AG04450 (cell line): ENCODE results near the gene CPB2. TPM values are rescaled to one million over a fixed set of nuclear protein-coding genes. Genes with fewer than 3 reads are reported as not detected.

Experiments used
- CTCF ChIA-PET: fragments of 300-600, 350-600 bp; formaldehyde crosslinking; extraction: SDS; loops from one replicate; lab custom pipeline; 2022; ENCODE audit warnings: antibody characterized with exemption, inconsistent platforms; lab: Charles Lee
- POLR2A ChIA-PET: fragments of 350-600 bp; formaldehyde crosslinking; extraction: SDS; loops from one replicate; lab custom pipeline; 2021; ENCODE audit warnings: antibody characterized with exemption, inconsistent platforms; lab: Yijun Ruan, JAX
- DNase-seq: peaks from one replicate; pipeline ENCODE4 v3.0.0-alpha.2; 2011; ENCODE audit warnings: low read depth, low spot score
- H3K27ac ChIP-seq: one replicate; pipeline ENCODE4 v1.5.1; 2012; ENCODE audit warnings: low read depth, low read length, control low read depth
- H3K27me3 ChIP-seq: one replicate; pipeline ENCODE4 v1.6.0; 2012; ENCODE audit warnings: low read length; ENCODE audit not compliant: control insufficient read depth, insufficient read depth
- H3K4me3 ChIP-seq: 2 replicates; pipeline ENCODE4 v1.5.1; 2011; ENCODE audit warnings: mild to moderate bottlenecking, low read depth, low read length, control low read depth
- H3K9me3 ChIP-seq: 2 replicates; pipeline ENCODE4 v1.5.1; 2012; ENCODE audit warnings: low read length; ENCODE audit not compliant: control insufficient read depth, insufficient read depth
- polyA plus RNA-seq: library from polyadenylated mRNA; depleted of rRNA; stranded (reverse); fragments of >200 nt; gene quantifications from 2 replicates; pipeline ENCODE4 v1.2.3, GENCODE V29; 2011
- TF ChIP-seq, protein P1 (sequence below): IDR thresholded peaks from 2 replicates; pipeline ENCODE4 v1.5.1; 2011; ENCODE audit warnings: low read depth, low read length, control low read depth, inconsistent platforms

The CPB2 gene
- polyA plus RNA-seq, 1 experiment, result not detected

DNA sequence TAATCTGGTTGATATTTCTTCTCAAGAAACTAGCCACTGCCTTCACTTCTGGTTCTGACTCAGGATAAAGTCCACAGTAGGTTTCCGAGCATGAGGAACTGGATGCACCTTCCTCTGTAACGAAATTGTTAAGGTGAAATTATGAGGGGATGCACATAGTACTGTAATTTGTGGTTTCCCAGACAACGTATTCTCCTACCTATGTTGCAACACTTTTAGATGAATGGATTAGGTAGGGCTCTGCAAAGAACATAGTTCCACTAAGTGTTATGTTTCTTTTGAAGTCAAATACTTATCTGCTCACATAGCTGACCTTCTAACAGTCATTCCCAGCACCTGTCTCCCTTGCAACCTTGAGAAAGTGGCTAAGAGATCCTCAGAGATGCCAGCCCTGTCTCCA, 46.6 kb downstream of the CPB2 start:
- no peak overlapping the region for H3K4me3 ChIP-seq
- ChIA-PET CTCF (interaction anchor here (1.4 kb wide), 1 partner anchor 68 kb away, joined by 3 read pairs; no protein-coding TSS in a partner anchor), POLR2A (no interaction called here)
- TF ChIP-seq, protein P1, sequence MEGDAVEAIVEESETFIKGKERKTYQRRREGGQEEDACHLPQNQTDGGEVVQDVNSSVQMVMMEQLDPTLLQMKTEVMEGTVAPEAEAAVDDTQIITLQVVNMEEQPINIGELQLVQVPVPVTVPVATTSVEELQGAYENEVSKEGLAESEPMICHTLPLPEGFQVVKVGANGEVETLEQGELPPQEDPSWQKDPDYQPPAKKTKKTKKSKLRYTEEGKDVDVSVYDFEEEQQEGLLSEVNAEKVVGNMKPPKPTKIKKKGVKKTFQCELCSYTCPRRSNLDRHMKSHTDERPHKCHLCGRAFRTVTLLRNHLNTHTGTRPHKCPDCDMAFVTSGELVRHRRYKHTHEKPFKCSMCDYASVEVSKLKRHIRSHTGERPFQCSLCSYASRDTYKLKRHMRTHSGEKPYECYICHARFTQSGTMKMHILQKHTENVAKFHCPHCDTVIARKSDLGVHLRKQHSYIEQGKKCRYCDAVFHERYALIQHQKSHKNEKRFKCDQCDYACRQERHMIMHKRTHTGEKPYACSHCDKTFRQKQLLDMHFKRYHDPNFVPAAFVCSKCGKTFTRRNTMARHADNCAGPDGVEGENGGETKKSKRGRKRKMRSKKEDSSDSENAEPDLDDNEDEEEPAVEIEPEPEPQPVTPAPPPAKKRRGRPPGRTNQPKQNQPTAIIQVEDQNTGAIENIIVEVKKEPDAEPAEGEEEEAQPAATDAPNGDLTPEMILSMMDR, result no peak
- no peak overlapping the region for H3K27ac ChIP-seq
- H3K27me3 ChIP-seq, result no peaks in the 10 kb centered on the region
- no peaks in the 10 kb centered on the region for H3K9me3 ChIP-seq
- DNase-seq, result no peak

DNA sequence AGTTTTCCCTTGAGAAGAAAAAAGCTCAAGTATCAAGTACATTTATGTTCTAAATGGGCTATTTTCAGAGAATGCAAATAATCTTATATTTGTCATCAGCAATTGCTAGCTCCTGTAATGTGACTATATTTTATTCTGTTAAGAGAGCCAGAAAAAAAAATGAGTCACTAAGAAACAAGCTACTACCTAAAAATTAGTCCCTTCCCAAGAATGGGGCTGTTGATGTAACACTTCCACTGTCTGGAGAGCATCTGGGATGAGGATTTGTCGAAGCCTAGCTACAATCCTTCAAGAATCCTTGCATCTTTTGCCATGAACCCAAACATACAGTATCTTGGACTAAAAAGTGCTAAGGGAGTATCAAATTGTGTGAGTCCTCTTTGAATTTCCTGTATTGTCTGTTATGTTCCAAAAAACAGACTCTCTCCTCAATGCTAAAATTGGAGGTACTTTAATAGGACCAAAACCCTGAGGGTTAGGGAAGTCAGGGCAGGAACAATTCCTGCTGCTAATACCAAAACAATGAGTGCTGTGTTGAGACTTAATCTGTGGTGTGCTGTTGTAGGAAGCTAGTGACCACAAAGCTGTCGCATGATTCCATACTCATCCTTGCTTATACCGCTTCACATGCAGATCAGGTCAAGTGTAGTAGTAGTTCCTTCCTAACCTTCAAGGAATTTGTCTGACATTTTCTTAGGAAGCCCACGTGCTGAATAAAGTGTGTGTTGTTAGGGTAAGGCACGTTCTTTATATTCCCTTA, 47.4 kb downstream of the CPB2 start:
- no peak overlapping the region for H3K4me3 ChIP-seq
- ChIA-PET POLR2A (no interaction called here), CTCF (interaction anchor here (0.6 to 1.4 kb wide), 2 partner anchors 8 to 68 kb away, joined by 3 to 8 read pairs; no protein-coding TSS in a partner anchor)
- no peak overlapping the region for H3K27ac ChIP-seq
- TF ChIP-seq, protein P1, result no peak
- peaks cover under 1% of the 10 kb centered on the region; the same call in 1 of the 2 replicates for H3K9me3 ChIP-seq
- no peak for DNase-seq
- H3K27me3 ChIP-seq, result no peaks in the 10 kb centered on the region

DNA sequence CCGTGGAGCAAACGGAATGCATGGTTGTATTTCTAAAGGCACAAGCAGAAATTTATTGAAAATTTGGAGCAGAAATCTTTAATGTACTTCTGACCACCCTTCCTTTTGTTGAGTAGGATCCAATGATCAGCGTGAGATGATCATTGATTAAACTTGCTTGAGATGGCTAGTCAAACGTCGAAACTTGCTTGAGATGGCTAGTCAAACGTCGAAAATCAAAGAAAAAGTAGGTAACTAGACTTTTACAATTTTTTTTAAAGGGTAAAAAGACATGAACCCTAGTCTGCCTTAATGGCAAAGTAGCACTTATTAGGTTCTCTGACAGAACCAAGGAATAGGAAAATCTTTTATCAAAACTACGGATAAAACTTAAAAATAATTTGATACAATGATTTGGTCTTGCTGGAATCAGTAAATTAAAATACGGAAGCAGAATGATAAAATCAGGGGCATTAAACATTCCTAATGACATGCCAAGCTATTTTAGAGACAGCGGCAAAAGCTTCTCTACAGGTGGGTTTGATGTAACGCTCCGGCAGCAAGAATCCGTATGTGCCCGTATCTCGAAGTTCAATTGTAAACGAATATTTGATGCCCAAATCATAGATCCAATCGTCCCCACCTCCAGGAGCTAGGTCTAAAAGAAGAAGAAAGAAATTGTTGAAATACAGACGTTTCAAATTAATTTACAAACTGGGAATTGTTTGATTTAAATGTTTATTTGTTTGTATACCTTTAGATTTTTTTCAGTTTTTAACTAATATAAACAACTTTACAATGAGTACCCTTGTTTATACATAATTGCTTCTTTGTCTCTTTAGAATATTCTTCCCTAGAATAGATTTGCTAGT, 51.4 kb downstream of the CPB2 start:
- no peak overlapping the region for H3K27ac ChIP-seq
- no peaks in the 10 kb centered on the region for H3K27me3 ChIP-seq
- H3K4me3 ChIP-seq, result peak overlapping the region; percentile 94
- H3K9me3 ChIP-seq, result peaks cover 2% of the 10 kb centered on the region; the same call in 1 of the 2 replicates
- ChIA-PET POLR2A (interaction anchor here (0.8 kb wide), 1 partner anchor 554 kb away, joined by 4 read pairs; no protein-coding TSS in a partner anchor), CTCF (interaction anchor here (0.6 to 1.6 kb wide), 3 partner anchors 9 to 437 kb away, joined by 3 to 5 read pairs (median 3); no protein-coding TSS in a partner anchor)
- no peak for DNase-seq
- TF ChIP-seq, protein P1, result no peak

DNA sequence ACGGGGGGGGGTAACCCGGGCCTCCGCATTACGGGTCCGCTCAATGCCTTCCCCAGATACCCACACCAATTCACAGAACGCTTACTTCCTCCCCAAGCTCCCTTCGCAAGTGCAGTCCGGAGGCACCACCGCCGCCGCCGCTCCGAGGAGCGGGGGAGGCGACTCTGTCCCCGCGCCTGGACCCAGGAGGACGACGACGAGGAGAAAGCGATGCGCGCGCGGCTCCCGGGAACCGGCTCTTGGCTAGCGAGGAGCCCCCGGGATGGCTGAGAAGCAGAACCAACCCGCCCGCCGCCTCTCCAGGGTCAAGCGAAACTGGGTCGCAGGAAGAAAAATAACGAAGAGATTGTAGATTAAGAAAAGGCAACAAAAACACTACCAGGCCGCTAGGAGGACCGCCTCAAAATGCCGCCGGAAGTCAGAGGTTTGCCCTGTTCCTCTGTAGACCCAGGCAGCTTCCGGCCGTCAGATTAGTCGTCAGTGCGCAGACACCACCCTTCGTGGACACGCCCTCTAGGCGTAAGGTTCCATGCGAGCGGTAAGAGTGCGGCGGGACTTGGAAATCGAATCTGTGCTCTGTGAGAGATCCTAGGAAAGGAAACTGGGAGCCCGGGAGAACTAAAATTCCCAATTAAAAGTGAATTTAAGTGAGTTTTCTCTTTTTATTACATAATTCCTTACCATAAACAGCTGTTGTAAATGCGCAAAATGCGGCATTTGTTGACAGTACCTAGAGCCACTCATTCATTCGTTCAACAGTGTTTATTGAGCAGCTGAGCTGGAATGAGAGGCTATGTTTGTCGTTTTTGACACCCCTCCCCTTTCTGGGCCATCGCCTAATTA, 52.3 kb downstream of the CPB2 start, which contains the start of gene ZC3H13:
Gene ZC3H13, minus strand, starts transcription at position 428 of the 843 bp plus-strand sequence. CDS start 7,239 bp downstream, outside the sequence.
- ChIA-PET CTCF (interaction anchor here (0.6 to 1.6 kb wide), 5 partner anchors 10 to 221 kb away, joined by 3 to 5 read pairs (median 3); no protein-coding TSS in a partner anchor), POLR2A (interaction anchor here (0.6 to 0.8 kb wide), 5 partner anchors 12 to 553 kb away, joined by 3 to 4 read pairs (median 3); no protein-coding TSS in a partner anchor)
- peaks cover 2% of the 10 kb centered on the region; the same call in 1 of the 2 replicates for H3K9me3 ChIP-seq
- peak; percentile 88 for DNase-seq
- TF ChIP-seq, protein P1, result peak; percentile 50
- no peaks in the 10 kb centered on the region for H3K27me3 ChIP-seq
- H3K4me3 ChIP-seq, result peak within 1 kb of the TSS; percentile 94
- peak within 1 kb of the TSS; percentile 83 for H3K27ac ChIP-seq
